SH-SY5Y (cell line): ENCODE data around the gene EPHB6.

Source experiments
- GATA2 ChIP-seq: IDR thresholded peaks from 2 replicates; pipeline ENCODE4 v1.6.1; 2011; ENCODE audit warnings: mild to moderate bottlenecking, low read depth, low read length
- GATA3 ChIP-seq: IDR thresholded peaks from 2 replicates; pipeline ENCODE4 v1.6.1; 2011; ENCODE audit warnings: low read depth, mild to moderate bottlenecking, low read length, moderate library complexity

DNA sequence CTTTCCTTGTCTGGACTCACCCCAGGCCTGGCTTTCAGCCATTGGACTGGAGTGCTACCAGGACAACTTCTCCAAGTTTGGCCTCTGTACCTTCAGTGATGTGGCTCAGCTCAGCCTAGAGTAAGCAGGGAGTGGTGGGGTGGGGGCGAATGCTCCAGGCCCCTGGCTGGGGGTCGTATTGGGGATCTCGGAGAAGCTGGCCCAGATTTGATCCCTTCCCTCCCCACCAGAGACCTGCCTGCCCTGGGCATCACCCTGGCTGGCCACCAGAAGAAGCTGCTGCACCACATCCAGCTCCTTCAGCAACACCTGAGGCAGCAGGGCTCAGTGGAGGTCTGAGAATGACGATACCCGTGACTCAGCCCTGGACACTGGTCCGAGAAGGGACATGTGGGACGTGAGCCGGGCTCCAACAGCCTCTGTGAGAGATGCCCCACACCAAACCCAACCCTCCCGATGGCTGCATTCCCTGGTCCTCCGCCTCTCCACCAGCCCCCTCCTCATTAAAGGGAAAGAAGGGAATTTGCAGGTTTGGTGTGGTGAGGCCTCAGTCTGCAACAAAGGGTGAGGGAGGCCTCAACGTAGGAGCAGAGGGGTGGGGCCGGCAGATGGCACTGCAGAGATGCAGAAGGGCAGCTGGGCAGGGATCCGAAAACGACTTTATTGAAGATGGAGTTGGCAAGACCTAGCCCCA lies 15.8 kb downstream of the EPHB6 start:
- TF ChIP-seq GATA3, result no peak
- no peak for TF ChIP-seq GATA2
